GM12801 (cell line): ENCODE results near the gene COQ8A.

Experiments
- TF ChIP-seq, protein P1 (sequence below): IDR thresholded peaks from one replicate; pipeline ENCODE4 v1.5.1; 2011; ENCODE audit warnings: control low read depth; ENCODE audit not compliant: insufficient read length; ENCODE audit errors: extremely low read depth

Gene COQ8A

DNA sequence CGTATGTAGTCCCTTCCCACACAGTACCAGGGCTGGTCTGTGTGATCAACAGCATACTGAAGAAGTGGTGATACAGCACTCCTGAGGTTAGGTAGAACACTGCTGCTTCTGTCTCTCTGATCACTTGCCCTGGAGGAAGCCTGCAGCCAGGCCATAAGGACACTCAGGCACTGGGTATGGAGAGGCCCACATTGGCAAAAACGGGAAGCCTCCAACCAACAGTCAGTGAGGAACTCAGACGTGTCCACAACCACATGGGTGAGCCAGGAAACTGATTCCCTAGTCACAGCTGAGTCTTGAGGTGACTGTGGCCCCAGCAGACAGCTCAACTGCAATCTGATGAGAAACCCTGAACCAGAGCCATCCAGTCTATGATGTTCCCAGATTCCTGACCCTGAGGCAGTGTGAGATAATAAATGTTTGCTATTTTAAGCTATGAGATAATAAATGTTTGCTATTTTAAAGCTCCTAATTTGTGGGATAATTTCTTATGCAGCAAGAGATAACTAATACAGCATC is 62.5 kb downstream of the COQ8A start:
- TF ChIP-seq, protein P1, sequence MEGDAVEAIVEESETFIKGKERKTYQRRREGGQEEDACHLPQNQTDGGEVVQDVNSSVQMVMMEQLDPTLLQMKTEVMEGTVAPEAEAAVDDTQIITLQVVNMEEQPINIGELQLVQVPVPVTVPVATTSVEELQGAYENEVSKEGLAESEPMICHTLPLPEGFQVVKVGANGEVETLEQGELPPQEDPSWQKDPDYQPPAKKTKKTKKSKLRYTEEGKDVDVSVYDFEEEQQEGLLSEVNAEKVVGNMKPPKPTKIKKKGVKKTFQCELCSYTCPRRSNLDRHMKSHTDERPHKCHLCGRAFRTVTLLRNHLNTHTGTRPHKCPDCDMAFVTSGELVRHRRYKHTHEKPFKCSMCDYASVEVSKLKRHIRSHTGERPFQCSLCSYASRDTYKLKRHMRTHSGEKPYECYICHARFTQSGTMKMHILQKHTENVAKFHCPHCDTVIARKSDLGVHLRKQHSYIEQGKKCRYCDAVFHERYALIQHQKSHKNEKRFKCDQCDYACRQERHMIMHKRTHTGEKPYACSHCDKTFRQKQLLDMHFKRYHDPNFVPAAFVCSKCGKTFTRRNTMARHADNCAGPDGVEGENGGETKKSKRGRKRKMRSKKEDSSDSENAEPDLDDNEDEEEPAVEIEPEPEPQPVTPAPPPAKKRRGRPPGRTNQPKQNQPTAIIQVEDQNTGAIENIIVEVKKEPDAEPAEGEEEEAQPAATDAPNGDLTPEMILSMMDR, result no peak

GRCh38 chr1:227003165-227003564 is 63.1 kb downstream of the COQ8A start:
- TF ChIP-seq, protein P1, result no peak

GRCh38 chr1:227004796-227005195 is 64.7 kb downstream of the COQ8A start:
- TF ChIP-seq, protein P1, result no peak

- TF ChIP-seq, protein P1, result no peak
Observed at GRCh38 chr1:227006226-227006796, 66.2 kb downstream of the COQ8A start.

DNA sequence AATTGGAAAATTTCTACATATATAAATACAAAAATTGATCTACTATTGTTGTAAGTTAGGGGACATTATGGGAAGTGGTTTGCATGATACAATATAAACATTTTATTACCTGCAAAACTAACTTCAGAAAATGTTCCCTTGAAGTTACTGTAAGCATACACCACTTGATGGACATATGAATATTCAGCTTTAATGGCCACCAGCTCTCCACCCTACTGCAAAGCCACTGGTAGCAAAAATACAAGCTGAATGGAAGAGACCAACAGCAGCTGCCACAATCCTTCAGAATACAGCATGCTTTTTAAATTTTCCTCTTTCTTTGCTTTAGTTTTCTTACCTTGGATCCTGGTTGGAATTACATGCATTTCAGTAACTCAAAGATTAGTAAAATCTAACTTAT is 69.8 kb downstream of the COQ8A start:
- TF ChIP-seq, protein P1, result no peak

DNA sequence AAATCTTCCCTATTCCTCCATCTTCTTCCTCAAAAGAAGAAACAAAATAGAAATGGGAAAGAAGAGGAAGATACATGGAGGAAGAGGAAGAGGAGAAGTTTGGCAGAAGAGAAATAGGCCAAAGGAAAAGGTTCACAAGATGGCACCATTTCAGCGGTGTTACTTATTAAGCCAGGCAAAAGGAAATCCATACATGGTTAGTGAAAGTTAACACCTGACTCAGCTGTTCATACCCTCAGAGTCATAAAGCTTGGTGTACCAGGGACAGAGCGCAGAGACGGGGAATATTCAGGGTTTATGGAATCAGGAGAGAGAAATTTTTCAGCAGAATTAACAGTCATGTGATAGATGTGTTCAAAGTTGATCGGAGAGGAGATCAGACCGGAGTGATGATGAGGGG is 70.6 kb downstream of the COQ8A start:
- TF ChIP-seq, protein P1, result no peak

DNA sequence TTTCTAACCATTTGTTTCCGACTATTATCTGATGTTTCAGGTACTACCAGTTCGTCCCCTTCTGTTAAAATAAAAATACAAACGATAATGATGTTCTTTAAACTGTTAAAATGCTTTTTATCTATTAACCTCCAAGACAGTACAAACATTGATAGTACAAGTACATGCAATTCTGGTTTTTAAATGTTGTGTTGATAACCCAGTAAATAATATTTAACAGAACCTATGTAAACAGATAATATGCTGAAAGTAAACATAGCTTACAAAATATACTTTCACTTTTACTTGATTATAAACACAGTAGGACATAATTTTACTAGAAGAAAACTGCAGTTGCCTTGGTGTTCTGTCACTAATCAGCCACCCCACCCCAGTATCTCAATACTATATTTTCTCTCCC is 76.9 kb downstream of the COQ8A start:
- TF ChIP-seq, protein P1, result no peak
